Tibial nerve (tissue), 4 donors: ENCODE results near the gene PRSS22. TPM values are rescaled to one million over a fixed set of nuclear protein-coding genes. Genes with fewer than 3 reads are reported as not detected.
A peak's percentile ranks its signal among the peaks of the same experiment; 100 is the strongest.

ENCODE experiments used
- DNase-seq, 2 donors: peaks; one replicate each; pipeline ENCODE4 v3.0.0-alpha.2; 2019; ENCODE audit warnings: low spot score in 2 of 2
- H3K27ac ChIP-seq, 4 donors: fragments of 200-600 bp; sonication (generic) in 3 of 4; one replicate each; pipeline ENCODE4 v1.5.1; 2017 to 2019; ENCODE audit warnings: mild to moderate bottlenecking in 1 of 4
- H3K27me3 ChIP-seq, 2 donors: fragments of 200-600 bp; sonication (generic) in 1 of 2; one replicate each; pipeline versions ENCODE4 v1.5.1 to v1.6.0; 2017 to 2019
- H3K36me3 ChIP-seq, 3 donors: fragments of 200-600 bp; sonication (generic); one replicate each; pipeline ENCODE4 v1.5.1; 2018 to 2019
- H3K4me1 ChIP-seq, 4 donors: fragments of 200-600 bp; sonication (generic) in 3 of 4; one replicate each; pipeline ENCODE4 v1.5.1; 2017 to 2019
- H3K4me3 ChIP-seq, 4 donors: fragments of 200-600 bp; sonication (generic) in 3 of 4; one replicate each; pipeline ENCODE4 v1.5.1; 2017 to 2019; ENCODE audit warnings: mild to moderate bottlenecking in 1 of 4, moderate library complexity in 1 of 4
- H3K9me3 ChIP-seq, 4 donors: fragments of 200-600 bp; sonication (generic) in 3 of 4; one replicate each; pipeline ENCODE4 v1.5.1; 2017 to 2019
- CTCF ChIP-seq, 5 experiments: fragments of 200-600 bp in 3 of 5; fragments of 450-650 bp in 2 of 5; sonication (generic) in 3 of 5; IDR thresholded peaks; one replicate each; pipeline ENCODE4 v1.5.1; 2016 to 2019; ENCODE audit warnings: antibody characterized with exemption in 5 of 5, mild to moderate bottlenecking in 3 of 5, moderate library complexity in 2 of 5
- EP300 ChIP-seq, 2 donors: sonication (generic); formaldehyde crosslinking; IDR thresholded peaks; one replicate each; pipeline ENCODE4 v1.6.1; 2017; ENCODE audit warnings: antibody characterized with exemption in 2 of 2, mild to moderate bottlenecking in 1 of 2
- POLR2A ChIP-seq, 2 donors: fragments of 450-650 bp; IDR thresholded peaks; one replicate each; pipeline ENCODE4 v1.6.1; 2017; ENCODE audit warnings: antibody characterized with exemption in 2 of 2, mild to moderate bottlenecking in 2 of 2, moderate library complexity in 2 of 2
- whole genome bisulfite sequencing, 2 donors: methylation state at CpG; one replicate each; pipeline ENCODE4 v1.1.5; 2018; 5-methylcytosine and 5-hydroxymethylcytosine counted together
- total RNA-seq, 4 donors: library from RNA; depleted of rRNA; stranded (reverse); fragments of >200 nt; gene quantifications; one replicate each; pipeline ENCODE4 v1.1.0, GENCODE V29; 2016

PRSS22 gene
- total RNA-seq, 4 donors from 2014 or later, result not detected

- DNase-seq, result no peak
- Histone ChIP-seq H3K36me3 (no peaks in the 10 kb centered on the region), H3K27me3 (peaks cover 0 to 60% of the 10 kb centered on the region in 2 donors), H3K4me1 (no peaks in the 10 kb centered on the region), H3K27ac (no peak overlapping the region), H3K4me3 (no peak overlapping the region), H3K9me3 (no peaks in the 10 kb centered on the region)
- WGBS, 2 donors, result 92 to 94% methylated on average over 8 of the region's 8 CpGs
- TF ChIP-seq POLR2A (IDR thresholded peaks at IDR 0.05), result no peak
- no peak for TF ChIP-seq EP300 (IDR thresholded peaks at IDR 0.05)
- TF ChIP-seq CTCF (IDR thresholded peaks at IDR 0.05), result no peak
Observed at GRCh38 chr16:2828521-2828840, 29.5 kb downstream of the PRSS22 start.

- no peak overlapping the region for H3K27ac ChIP-seq
- no peak for TF ChIP-seq EP300 (IDR thresholded peaks at IDR 0.05)
- TF ChIP-seq POLR2A (IDR thresholded peaks at IDR 0.05), result no peak
- TF ChIP-seq CTCF (IDR thresholded peaks at IDR 0.05), result no peak
- no peak overlapping the region for H3K4me3 ChIP-seq
- peaks cover 0 to 60% of the 10 kb centered on the region in 2 donors for H3K27me3 ChIP-seq
- DNase-seq, result no peak
- 64 to 66% methylated on average over 14 of the region's 14 CpGs for WGBS, 2 donors
- no peaks in the 10 kb centered on the region for H3K4me1 ChIP-seq
- no peaks in the 10 kb centered on the region for H3K9me3 ChIP-seq
- H3K36me3 ChIP-seq, result no peaks in the 10 kb centered on the region
Observed at GRCh38 chr16:2827831-2828520, 30.0 kb downstream of the PRSS22 start.

GRCh38 chr16:2827374-2827791 lies 30.6 kb downstream of the PRSS22 start:
- Histone ChIP-seq H3K27me3 (peaks cover 0 to 54% of the 10 kb centered on the region in 2 donors), H3K4me3 (no peak overlapping the region), H3K27ac (no peak overlapping the region), H3K4me1 (no peaks in the 10 kb centered on the region), H3K9me3 (no peaks in the 10 kb centered on the region), H3K36me3 (no peaks in the 10 kb centered on the region)
- no peak for DNase-seq
- 65 to 69% methylated on average over 15 of the region's 15 CpGs for WGBS, 2 donors
- TF ChIP-seq EP300 (IDR thresholded peaks at IDR 0.05) (no peak), CTCF (IDR thresholded peaks at IDR 0.05) (no peak), POLR2A (IDR thresholded peaks at IDR 0.05) (no peak)

GRCh38 chr16:2826591-2827373 lies 31.2 kb downstream of the PRSS22 start:
- Histone ChIP-seq H3K27me3 (peaks cover 0 to 48% of the 10 kb centered on the region in 2 donors), H3K9me3 (no peaks in the 10 kb centered on the region), H3K36me3 (no peaks in the 10 kb centered on the region), H3K4me3 (no peak overlapping the region), H3K27ac (no peak overlapping the region), H3K4me1 (no peaks in the 10 kb centered on the region)
- TF ChIP-seq POLR2A (IDR thresholded peaks at IDR 0.05), result no peak
- TF ChIP-seq EP300 (IDR thresholded peaks at IDR 0.05), result no peak
- TF ChIP-seq CTCF (IDR thresholded peaks at IDR 0.05), result no peak
- 58 to 66% methylated on average over 15 to 18 of the region's 19 CpGs for WGBS, 2 donors
- peak in 1 of 2 donors; percentile 3 for DNase-seq

GRCh38 chr16:2825906-2826305 lies 32.1 kb downstream of the PRSS22 start:
- H3K27ac ChIP-seq, result no peak overlapping the region
- no peaks in the 10 kb centered on the region for H3K4me1 ChIP-seq
- 68 to 71% methylated on average over 11 of the region's 11 CpGs for WGBS, 2 donors
- H3K27me3 ChIP-seq, result peaks cover 0 to 39% of the 10 kb centered on the region in 2 donors
- H3K9me3 ChIP-seq, result no peaks in the 10 kb centered on the region
- peak in 1 of 2 donors; percentile 3 for DNase-seq
- H3K4me3 ChIP-seq, result no peak overlapping the region
- no peaks in the 10 kb centered on the region for H3K36me3 ChIP-seq
- TF ChIP-seq CTCF (IDR thresholded peaks at IDR 0.05), result no peak
- TF ChIP-seq EP300 (IDR thresholded peaks at IDR 0.05), result no peak
- no peak for TF ChIP-seq POLR2A (IDR thresholded peaks at IDR 0.05)
